DMS53 treated with DMSO at 0.1 percent for 48 hours (cell line): ENCODE data around the gene MCM3.

ENCODE experiments used
- DNase-seq: peaks from one replicate; lab custom pipeline; 2025; ENCODE audit not compliant: unreplicated experiment; lab: John Stamatoyannopoulos, UW

The MCM3 gene

DNA sequence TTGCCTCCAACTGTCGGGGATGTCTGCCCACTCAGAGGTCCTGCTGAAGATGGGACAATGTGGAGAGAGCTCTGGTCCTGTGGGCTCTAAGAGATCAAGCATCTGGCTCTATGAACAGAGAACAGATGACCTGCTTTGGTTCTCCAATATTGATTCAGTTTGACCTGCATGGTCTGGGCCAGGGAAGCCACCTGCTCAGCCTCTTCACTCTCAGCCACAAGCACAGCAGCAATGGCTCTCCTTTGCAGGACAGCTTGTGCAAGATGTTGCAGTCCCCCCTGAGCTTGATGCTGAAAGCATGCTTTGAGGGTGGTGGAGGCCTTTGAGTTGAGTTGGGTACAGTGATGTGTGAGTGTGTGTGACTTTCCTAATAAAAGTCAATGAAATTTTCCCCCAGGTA lies 18.6 kb upstream of the MCM3 start:
- no peak for DNase-seq

DNA sequence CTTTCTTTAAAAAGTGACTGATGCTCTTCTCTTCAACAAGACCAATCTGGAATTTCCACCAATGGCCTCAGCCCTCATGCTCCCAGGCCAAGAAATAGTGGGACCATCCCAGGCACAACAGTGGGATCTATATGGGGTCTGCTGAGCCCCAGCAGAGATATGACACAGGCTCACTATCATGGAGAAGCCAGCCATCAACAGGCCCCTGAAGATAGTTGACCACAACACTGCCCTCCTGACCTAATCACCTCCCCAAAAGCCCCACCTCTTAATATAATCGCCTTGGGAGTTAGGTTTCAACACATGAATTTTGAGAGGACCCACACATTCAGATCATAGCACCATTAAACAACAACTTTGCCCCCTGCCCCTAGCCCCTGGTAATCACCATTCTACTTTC lies 16.8 kb upstream of the MCM3 start:
- no peak for DNase-seq

DNA sequence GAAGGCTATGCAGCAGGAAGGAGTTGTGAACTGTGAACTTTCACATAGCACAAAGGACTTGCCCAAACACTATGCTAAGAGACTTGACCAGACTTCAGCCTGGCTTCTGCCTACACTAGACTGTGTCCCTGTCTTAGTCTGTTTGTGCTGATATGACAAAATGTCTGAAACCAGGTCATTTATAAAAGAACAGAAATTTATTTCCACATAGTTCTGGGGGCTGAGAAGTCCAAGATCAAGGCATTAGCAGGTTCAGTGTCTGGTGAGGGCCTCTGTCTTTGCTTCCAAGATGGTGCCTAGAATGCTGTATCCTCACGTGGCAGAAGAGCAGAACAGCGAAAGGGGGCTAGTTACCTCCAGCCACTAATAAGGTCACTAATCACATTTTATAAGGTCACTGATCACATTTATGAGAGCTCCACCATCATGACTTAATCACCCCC lies 16.0 kb upstream of the MCM3 start:
- no peak for DNase-seq

DNA sequence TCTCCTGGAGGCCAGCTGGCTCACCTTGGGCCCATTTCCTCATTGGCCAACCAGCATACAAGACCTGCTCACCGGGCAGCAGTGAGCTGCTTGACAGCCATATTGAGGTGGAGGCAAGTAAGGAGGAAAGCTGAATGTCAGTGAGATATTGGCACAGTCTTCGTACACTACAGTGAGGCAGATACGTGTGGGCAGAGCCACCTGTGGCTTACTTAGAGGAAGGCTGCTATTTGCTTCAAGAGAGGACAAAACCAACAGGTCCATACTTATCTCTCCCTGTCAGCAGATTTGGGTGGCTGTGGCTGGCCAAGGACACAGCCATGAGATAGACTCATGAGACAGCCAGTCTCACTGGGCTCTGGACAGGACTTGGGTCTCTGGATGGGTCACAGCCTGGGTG lies 15.1 kb upstream of the MCM3 start:
- no peak for DNase-seq

DNA sequence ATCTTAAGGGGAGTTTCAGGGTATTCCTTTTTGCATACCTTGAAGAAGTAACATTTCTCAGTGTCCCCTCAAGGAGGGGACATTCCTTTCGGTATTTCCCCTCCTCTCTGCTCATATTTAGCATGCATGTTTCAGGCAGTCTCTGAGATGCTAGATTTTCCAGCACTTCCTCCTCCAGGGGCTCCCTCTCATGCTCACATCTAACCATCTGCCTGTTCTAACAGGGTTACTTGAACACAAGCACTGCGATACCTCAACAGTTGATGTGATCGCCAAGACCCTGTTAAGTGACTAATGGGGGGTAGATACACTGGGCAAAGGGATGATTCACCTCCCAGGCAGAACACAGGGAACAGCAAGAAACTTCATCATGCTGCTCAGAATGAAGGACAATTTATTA lies 12.9 kb upstream of the MCM3 start:
- no peak for DNase-seq

DNA sequence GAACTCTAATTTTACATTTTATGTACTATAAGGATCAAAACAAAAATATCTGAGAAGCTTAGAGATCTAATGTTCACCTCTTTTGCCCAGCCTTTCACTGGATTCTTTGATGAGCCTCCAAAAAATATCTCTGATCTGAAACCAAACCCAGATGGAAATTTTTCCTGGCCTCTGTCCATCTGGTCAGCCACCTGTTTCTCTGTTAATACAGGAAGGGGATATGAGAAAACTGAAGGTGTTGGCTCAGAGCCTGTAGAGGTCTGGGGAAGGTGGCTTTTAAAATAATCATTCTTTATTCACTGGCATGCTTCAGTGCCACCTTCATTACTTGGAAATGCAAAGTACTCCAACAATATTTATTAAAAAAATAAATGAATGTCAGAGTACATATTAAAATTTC lies 8.5 kb upstream of the MCM3 start:
- no peak for DNase-seq

DNA sequence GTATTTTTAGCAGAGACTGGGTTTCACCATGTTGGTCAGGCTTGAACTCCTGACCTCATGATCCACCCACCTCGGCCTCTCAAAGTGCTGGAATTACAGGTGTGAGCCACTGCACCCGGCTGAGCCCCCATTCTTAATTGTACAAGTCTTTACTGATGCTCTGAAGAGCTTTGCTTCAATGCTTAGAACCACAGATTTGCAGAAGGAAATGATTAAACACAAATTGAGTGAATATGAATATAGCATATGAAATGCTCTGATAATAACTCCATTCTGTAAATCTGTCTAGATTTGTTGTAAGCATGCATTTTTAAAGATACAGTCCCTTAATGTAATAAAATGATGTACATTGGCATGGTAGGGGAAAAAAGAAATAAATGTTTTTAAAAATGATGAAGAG lies 4.3 kb upstream of the MCM3 start:
- no peak for DNase-seq

DNA sequence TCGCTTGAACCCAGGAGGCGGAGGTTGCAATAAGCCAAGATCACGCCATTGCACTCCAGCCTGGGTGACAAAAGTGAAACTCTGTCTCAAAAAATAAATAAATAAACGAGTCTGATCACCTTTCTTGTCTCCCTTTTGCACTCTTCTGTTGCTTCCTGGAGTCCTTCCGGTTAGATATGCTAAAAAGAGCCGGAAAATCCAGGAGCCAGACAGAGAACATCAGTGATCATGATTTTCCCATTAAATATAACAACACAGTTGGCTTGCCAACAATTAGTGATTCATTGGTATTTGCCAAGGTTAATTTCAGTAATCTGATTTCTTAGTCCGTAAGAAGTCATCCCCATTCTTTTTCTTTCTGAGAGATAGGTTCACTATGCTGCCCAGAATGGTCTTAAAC lies 3.7 kb upstream of the MCM3 start:
- DNase-seq, result no peak

DNA sequence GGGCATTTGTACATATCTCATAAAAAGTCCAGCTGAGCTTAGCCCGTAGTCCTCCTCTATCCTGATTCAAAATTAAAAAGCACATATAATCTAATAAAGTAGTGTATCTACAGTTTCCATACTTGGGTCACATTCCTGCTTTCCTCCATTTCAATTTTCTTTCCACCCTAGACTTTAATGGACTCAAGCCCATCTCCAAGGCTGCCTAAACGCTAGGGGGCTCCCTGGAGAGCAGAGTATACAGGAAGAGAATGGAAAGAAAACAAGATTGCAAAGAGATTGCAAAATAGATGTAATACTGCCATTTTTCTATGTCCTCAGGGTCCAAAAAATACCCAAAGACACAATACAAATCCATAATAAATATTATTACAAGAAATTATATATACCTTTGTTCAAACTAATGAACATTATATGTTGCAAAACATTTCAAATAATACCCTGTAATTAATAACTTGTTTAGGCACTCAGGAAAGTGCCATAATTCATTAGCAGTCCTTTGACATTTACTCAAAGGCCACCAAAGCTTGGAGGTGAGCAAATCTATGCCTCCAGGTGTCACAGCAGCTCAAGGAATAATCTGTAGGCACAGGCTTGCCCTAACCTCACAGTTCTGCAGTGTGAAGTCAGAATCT lies 2.4 kb upstream of the MCM3 start:
- DNase-seq, result peak; percentile 73

DNA sequence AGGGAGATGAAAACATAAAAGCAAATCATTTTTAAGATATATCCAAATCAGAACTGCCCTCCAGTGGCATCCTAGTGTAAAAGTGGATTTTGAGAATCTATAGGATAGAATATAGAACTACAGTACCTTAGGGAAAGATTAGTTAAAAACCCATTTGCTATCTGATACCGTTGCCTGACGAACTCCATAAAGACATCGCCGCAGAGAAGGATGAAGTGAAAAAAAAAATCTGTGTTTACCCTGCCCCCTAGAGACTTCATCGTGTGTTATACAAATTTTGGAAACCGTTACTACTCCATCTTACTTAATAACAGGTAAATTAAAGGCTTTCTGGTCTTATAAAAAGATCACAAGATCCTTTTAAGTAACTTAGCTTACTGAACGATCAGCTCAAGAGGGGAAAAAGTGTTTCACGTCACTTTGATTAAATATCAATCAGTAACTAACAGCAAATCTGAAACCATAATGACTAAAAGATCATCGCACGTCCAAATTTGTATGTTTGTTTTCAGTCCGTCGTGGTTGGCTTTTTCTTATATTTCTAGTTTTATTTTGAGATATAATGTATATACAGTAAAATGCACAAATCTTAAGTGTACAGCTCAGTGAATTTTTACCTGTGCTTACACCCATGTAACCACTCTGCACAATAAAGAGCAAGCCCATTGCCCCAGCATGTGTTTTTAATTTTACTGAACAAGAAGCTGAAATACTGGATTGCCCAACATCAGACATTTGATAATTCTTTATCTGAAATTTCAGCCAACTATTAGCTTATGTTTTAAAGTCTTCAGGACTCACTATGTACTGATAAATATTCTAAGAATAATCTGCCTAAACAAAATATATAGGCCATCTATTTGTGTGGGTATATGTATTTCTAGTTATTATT lies 881 bp upstream of the MCM3 start:
- DNase-seq, result no peak

DNA sequence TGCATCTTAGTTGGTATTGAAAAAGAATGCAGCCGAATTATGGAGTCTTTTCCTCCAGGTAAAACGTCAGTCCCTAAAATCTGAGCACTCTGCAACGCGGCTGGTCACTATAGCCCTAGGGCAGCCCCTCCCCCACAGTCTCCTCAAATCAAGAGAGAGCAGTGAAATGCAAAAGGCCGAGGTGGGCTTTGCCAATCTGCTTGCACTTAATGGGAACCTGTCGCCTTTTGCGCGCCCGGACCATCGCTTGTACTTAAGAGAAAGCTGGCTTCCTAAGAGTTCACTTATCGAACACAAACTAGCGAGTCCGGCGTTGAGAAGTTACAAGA lies 447 bp downstream of the MCM3 start:
- DNase-seq, result no peak

DNA sequence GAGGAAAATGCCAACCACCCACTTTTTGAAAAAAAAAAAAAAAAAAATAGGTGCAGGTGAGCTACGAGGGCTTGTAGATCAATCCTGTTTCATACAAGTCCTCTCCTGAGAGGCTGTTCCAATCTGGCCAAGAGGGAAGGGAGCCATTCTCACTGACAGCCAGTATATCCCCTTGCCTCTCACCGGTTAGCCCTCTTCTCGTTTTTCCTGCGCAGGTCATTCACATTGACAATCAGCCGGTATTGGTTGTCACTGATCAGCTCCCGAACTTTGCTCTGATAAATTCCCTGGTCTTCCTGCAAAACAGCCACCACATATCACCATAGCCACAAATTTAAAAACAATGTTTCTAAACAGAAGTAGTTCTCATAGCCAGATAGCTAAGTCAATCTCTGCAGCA lies 1.4 kb downstream of the MCM3 start:
- DNase-seq, result no peak

DNA sequence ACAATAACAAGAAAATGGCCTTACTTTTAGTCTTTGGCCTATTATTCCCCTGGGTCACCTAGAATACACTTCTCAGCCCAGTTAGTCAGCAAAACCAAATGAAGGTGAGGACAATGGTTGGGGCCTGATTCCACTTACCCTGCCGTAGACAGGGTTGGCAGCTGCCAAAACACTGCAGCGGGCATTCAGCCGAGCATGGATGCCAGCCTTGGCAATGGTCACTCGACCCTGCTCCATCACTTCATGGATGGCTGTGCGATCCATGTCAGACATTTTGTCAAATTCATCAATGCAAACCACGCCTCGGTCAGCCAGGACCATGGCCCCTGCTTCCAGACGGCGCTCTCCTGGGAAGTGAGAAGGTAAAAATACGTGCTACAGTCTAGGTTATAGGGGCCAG lies 8.4 kb downstream of the MCM3 start:
- no peak for DNase-seq

DNA sequence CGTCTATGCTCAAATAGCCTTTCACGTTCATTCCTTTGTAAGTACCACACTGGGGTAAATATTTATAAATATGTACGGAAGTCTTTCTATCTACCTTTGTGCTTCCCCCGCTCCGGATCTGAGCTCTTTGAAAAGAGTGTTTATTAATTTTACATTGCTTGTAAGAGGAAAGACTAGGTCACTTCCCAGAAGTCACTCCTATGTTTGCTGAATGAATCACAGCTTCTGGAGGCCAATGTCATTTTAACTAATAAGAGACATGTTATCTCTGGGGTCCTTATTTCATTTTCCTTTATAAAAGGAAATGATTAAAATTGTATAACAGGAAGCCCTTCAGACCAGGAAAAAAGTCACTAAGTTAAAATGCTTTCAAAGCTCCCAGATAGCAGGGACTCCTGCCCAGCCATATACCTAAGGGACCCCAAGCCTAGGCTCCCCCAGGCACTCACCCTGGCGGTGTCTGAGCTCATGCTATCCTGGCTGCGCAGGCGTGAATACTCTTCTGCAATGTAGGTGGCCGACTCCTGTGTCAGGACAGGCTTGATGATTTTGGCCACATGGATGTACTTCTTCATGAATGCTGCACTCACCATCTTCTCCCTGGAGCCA lies 12.6 kb downstream of the MCM3 start:
- peak; percentile 18 for DNase-seq

DNA sequence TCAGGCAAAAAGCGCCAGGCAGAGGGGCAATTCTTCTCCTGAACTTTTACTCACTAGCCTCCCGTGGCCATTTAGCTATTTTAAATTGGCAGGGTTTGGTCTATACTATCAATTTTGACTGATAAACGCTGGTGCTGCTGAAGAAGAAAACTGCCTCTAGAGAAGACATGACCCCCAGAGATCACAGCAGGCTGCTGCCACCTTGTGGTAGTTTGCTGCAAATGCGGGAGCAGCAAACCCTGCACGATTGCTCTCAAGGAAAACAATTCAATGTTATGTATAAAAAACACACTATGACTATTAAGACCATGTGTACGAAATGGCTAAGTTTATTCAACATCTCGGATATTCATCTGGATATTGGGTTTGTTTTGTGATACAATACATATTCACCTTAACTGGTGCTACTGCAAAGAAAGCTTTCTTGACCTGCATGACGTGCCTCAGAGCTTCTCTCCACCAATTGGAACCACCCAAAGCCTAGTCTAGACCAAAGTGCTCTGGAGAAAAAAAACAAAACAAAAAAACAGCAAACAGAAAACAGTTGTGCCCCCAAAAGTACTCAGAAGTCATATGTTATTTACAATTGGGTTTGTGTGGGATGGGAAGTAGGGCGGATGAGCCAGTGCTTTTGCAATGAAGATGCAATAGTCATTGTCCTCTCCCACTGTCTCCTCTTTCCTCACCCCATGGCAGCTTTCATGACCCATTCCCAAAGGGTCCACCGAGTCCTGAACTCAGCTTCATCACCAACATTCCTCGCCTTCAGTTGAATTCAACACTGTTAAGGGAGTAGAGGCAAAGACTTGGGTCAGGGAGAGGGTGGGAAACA lies 20.6 kb downstream of the MCM3 start:
- DNase-seq, result peak; percentile 49

DNA sequence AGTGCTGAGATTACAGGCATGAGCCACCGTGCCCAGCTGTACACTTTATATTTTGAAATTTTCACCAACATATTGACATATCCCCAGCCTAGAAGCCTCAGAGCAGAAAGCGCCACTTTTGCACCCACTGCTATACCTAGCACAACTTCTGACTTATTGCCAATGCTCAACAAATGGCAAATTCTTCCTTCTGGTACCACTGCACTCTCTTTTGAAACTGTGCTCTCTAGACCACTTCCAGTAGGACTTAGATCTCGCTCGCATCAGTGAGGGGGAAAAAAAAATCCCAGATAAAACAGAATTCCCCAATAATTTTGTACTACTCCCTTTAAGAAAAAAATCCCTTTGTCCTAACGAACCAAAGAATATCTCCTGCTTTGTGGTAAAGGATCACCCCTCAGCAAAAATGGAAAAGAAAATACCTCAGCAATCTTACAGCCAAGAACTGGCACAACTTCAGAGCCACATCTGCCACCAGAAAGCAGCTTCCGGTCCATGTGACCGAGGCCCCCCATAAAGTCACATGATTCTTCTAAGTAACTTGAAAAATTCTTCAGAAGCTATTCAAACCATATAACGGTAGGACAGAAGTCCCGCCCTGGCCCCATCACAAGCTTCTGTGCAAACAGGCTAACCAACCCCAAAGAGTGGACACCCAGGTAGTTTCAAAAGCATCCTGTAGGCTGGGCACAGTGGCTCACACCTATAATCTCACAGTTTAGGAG lies 21.8 kb downstream of the MCM3 start:
- no peak for DNase-seq

DNA sequence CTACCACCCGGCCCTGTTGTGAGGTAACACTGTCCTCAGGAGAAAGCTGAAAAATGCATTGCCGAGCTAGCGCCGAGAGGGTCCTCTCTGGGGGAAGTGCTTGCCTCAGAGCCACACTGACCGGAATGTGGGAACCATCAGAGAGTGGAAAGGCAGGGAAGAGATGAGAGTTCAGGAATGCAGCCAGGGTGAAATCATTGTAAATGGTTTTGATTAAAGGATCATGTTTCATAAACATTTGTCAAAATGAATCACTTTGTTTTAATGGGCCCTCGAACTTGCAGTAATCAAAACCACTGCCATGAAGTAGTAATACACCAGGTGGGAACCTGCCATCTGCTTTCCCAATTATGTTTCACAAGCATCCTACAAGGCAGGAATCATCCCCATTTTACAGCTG lies 23.3 kb downstream of the MCM3 start:
- DNase-seq, result no peak

DNA sequence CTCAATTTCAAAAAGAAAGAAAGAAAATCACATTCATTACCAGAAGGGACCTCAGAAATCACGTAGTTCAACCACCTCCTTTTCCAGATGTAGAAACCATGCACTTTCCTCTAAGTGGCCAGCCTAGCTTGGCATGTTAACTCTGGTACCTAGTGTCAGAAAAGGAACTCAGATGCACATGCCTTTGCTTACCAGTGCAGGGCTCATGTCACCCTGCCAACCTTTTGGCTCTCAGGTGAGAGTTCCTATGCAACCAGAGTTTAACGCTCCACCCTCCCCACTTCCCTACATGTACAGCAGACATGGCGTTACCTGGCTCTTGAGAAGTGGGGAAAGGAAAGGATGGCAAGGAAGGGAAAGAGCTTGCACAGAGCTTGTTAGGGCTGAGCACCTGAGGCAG lies 23.9 kb downstream of the MCM3 start:
- no peak for DNase-seq

DNA sequence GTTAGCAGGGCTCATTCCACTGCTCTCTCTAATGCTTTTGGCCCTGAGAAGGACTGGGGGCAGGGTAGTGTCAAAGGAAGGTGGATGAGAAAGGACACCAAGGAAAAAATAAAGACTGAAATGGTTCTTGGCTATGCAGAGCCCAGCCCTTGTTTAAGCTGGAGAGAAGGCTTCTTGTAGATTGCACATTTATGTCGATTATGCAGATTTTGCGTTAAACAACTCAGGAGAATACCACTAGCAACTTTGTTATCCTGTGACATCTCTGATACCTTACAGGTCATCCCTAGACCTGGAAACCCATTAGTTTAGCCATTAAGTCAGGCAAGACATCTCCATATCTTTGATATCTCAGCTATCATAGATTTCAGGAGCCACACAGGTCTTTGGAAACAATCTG lies 29.1 kb downstream of the MCM3 start:
- no peak for DNase-seq

DNA sequence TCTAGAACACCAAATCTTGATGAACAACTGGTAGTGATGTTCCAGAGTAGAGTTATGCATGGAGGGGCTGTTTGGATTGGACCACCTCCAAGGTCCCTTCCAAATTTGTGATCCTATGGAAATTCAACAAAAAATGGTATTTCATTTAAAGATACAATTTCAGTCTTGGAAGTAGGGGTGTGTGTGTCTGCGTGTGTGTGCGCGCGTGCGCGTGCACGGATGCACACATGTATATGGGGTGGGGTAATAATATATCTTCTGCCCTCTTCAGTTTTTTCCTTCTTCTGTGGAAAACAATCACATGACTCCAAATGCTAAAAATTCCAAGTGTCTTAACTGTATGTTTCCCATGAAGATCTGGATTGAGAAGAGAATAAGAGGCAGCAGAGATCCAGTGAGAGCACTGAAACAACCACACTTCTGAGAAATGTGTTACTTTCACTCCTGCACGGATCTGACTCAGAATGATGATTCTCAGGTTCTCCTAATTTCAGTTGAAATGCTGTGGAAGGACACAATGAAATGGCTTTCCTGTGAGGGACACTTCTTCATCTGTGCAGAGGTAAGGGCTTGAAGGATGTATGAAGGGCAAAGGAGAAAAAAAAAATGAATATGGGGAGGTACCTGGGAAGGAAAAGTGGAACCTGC lies 29.7 kb downstream of the MCM3 start:
- DNase-seq, result no peak
